ENCODE data around the gene CABCOCO1.

DNA sequence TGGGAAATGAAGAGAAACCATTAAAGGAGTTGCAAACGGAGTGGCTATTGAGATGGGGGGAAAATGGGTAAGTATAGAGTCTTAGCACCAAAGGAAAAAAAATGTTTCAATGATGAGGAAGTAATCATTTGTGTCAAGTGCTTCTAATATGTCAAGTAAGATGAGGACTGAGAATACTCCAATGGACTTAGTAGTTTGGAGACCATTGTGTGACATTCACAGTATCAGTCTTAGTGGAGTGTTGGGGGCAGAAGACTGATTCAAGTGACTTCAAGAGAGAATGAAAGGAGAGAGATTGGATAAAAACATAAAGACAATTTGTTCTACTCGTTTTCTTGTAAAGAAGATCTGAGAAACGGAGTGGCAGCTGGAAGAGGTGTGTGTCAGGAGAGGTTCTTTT, 150.2 kb downstream of the CABCOCO1 start:
- TF ChIP-seq, protein P1, sequence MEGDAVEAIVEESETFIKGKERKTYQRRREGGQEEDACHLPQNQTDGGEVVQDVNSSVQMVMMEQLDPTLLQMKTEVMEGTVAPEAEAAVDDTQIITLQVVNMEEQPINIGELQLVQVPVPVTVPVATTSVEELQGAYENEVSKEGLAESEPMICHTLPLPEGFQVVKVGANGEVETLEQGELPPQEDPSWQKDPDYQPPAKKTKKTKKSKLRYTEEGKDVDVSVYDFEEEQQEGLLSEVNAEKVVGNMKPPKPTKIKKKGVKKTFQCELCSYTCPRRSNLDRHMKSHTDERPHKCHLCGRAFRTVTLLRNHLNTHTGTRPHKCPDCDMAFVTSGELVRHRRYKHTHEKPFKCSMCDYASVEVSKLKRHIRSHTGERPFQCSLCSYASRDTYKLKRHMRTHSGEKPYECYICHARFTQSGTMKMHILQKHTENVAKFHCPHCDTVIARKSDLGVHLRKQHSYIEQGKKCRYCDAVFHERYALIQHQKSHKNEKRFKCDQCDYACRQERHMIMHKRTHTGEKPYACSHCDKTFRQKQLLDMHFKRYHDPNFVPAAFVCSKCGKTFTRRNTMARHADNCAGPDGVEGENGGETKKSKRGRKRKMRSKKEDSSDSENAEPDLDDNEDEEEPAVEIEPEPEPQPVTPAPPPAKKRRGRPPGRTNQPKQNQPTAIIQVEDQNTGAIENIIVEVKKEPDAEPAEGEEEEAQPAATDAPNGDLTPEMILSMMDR (conservative IDR thresholded peaks at IDR 0.05) = no peak
- no peak for TF ChIP-seq ZFX (IDR thresholded peaks at IDR 0.05)
